Upper lobe of left lung (tissue), 4 donors: ENCODE measurements around the gene MYO3B.

Experiments used
- POLR2A ChIP-seq, 4 donors: fragments of 450-650 bp; IDR thresholded peaks; one replicate each; pipeline ENCODE4 v1.5.1; 2016 to 2017; ENCODE audit warnings: antibody characterized with exemption in 4 of 4, mild to moderate bottlenecking in 2 of 4
- TF ChIP-seq, protein P1 (sequence below), 6 experiments: fragments of 450-650 bp in 4 of 6; fragments of 200-600 bp in 2 of 6; sonication (generic) in 2 of 6; IDR thresholded peaks; one replicate each; pipeline ENCODE4 v1.5.1; 2016 to 2019; ENCODE audit warnings: antibody characterized with exemption in 6 of 6

DNA sequence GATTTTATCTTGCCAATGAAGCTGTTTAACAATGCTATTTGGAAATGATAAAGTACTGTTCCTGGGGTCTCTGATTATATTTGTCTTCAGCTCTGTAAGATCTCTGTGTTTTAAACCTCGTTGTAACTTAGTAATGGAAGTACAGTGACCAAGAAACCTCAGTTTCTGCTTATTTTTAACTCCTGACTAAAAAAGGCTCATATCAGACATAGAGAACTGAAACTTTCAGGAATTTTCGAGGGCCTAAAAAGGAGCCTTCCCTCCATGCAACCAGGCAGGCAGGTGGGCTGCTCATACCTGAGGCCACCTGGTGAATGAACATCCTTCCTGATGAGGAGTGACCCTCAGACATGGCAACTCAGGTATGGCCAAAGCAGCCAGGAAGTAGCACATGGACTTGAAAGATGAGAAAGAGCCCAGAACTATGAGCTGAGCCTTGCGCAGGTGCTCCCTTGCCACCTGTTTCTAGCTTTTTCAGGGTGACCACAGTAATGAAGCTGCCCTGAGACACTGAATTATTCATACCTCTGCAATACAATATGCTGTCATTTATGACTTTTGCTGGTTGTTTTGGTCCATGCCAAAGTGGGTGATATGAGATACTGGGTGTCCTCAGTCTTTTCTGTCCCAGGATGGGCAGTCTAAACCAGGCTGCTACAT lies 23.9 kb downstream of the MYO3B start:
- TF ChIP-seq POLR2A (IDR thresholded peaks at IDR 0.05), result no peak
- TF ChIP-seq, protein P1, sequence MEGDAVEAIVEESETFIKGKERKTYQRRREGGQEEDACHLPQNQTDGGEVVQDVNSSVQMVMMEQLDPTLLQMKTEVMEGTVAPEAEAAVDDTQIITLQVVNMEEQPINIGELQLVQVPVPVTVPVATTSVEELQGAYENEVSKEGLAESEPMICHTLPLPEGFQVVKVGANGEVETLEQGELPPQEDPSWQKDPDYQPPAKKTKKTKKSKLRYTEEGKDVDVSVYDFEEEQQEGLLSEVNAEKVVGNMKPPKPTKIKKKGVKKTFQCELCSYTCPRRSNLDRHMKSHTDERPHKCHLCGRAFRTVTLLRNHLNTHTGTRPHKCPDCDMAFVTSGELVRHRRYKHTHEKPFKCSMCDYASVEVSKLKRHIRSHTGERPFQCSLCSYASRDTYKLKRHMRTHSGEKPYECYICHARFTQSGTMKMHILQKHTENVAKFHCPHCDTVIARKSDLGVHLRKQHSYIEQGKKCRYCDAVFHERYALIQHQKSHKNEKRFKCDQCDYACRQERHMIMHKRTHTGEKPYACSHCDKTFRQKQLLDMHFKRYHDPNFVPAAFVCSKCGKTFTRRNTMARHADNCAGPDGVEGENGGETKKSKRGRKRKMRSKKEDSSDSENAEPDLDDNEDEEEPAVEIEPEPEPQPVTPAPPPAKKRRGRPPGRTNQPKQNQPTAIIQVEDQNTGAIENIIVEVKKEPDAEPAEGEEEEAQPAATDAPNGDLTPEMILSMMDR (IDR thresholded peaks at IDR 0.05), result no peak
